A549 (cell line): ENCODE data around the gene GTF3C1. TPM values are rescaled to one million over a fixed set of nuclear protein-coding genes. Genes with fewer than 3 reads are reported as not detected.

Experiments
- ATAC-seq, 2 experiments: fragments of 200-7000 bp in 1 of 2; fragments of >200 bp in 1 of 2; cut with Nextera tagmentation in 1 of 2; cut with Tn5 transposase in 1 of 2; 3 replicates each; pipeline versions ENCODE4 v1.8.0 to v1.9.1; 2018 to 2020; ENCODE audit warnings: mild to moderate bottlenecking in 1 of 2, moderate library complexity in 1 of 2
- CTCF ChIA-PET: fragments of 300-600 bp; sonication (Branson Sonifier 250); formaldehyde crosslinking; extraction: SDS; loops from one replicate; lab custom pipeline; 2021; ENCODE audit warnings: antibody characterized with exemption, inconsistent platforms; lab: Yijun Ruan, JAX
- POLR2A ChIA-PET: fragments of 350-600 bp; formaldehyde crosslinking; extraction: SDS; loops from one replicate; lab custom pipeline; 2021; ENCODE audit warnings: antibody characterized with exemption, inconsistent platforms; lab: Yijun Ruan, JAX
- DNase-seq, 2 experiments: peaks; one replicate each; pipeline versions ENCODE4 v3.0.0 to v3.0.0-alpha.2; 2011 to 2016; ENCODE audit warnings: low read depth in 1 of 2, low spot score in 1 of 2
- FAIRE-seq: peaks from 2 replicates; lab custom pipeline; 2011; peaks lifted over from hg19 to GRCh38; lab: Jason Lieb, UNC
- H3K27ac ChIP-seq, 2 experiments: fragments of >200 bp; sonication (Bioruptor Twin); formaldehyde crosslinking; 3 replicates each; pipeline ENCODE4 v1.5.1; 2016 to 2017
- H3K4me1 ChIP-seq: fragments of >200 bp; sonication (Bioruptor Twin); formaldehyde crosslinking; 3 replicates; pipeline ENCODE4 v1.6.1; 2016
- H3K4me2 ChIP-seq: fragments of >200 bp; sonication (Bioruptor Twin); formaldehyde crosslinking; 3 replicates; pipeline ENCODE4 v1.6.1; 2016
- H3K4me3 ChIP-seq: fragments of >200 bp; sonication (Bioruptor Twin); formaldehyde crosslinking; 3 replicates; pipeline ENCODE4 v1.5.1; 2016
- H3K9me3 ChIP-seq: fragments of >200 bp; sonication (Bioruptor Twin); formaldehyde crosslinking; 3 replicates; pipeline ENCODE4 v1.6.1; 2016
- BHLHE40 ChIP-seq: IDR thresholded peaks from 2 replicates; pipeline ENCODE4 v1.6.1; 2012; ENCODE audit warnings: low read depth, low read length, inconsistent platforms
- CBX2 ChIP-seq: fragments of 200-600 bp; sonication (generic); IDR thresholded peaks from 2 replicates; pipeline ENCODE4 v1.6.1; 2016; ENCODE audit warnings: low read depth, mild to moderate bottlenecking, borderline replicate concordance
- CHD4 ChIP-seq: fragments of 200-600 bp; sonication (generic); IDR thresholded peaks from 2 replicates; pipeline ENCODE4 v1.6.1; 2016; ENCODE audit warnings: antibody characterized with exemption, mild to moderate bottlenecking, borderline replicate concordance
- EHMT2 ChIP-seq: fragments of 200-600 bp; sonication (generic); IDR thresholded peaks from 2 replicates; pipeline ENCODE4 v1.6.1; 2016; ENCODE audit warnings: antibody characterized with exemption, low read depth, mild to moderate bottlenecking, moderate library complexity
- ESRRA ChIP-seq: fragments of 150-350 bp; IDR thresholded peaks from 2 replicates; pipeline ENCODE4 v1.6.1; 2014; ENCODE audit warnings: mild to moderate bottlenecking, low read length, borderline replicate concordance
- FOSL2 ChIP-seq, 2 experiments: fragments of 450-650 bp in 1 of 2; fragments of >200 bp in 1 of 2; sonication (Bioruptor Twin) in 1 of 2; formaldehyde crosslinking; IDR thresholded peaks; 2 replicates each; pipeline versions ENCODE4 v1.5.0 to v1.6.1; 2016 to 2020; ENCODE audit warnings: mild to moderate bottlenecking in 1 of 2, moderate library complexity in 1 of 2
- FOXS1 ChIP-seq: fragments of 250-450 bp; sonication (Bioruptor Pico); IDR thresholded peaks from 2 replicates; pipeline ENCODE4 v1.5.0; 2020; ENCODE audit warnings: mild to moderate bottlenecking, moderate library complexity
- HDAC2 ChIP-seq: fragments of 200-600 bp; sonication (generic); IDR thresholded peaks from 2 replicates; pipeline ENCODE4 v1.6.1; 2016
- HOXA7 ChIP-seq: fragments of 250-450 bp; sonication (Bioruptor Pico); IDR thresholded peaks from 2 replicates; pipeline ENCODE4 v1.5.0; 2020; ENCODE audit warnings: mild to moderate bottlenecking, moderate library complexity
- HOXB5 ChIP-seq: fragments of 250-450 bp; sonication (Bioruptor Pico); IDR thresholded peaks from 2 replicates; pipeline ENCODE4 v1.5.0; 2020; ENCODE audit warnings: mild to moderate bottlenecking, moderate library complexity
- JUNB ChIP-seq: fragments of >200 bp; sonication (Bioruptor Twin); formaldehyde crosslinking; IDR thresholded peaks from 2 replicates; pipeline ENCODE4 v1.6.1; 2016
- MAFK ChIP-seq: fragments of 450-650 bp; IDR thresholded peaks from 2 replicates; pipeline ENCODE4 v1.6.1; 2014; ENCODE audit not compliant: partially characterized antibody
- RARB ChIP-seq: fragments of 250-450 bp; sonication (Bioruptor Pico); IDR thresholded peaks from 2 replicates; pipeline ENCODE4 v1.8.0; 2021; ENCODE audit warnings: mild to moderate bottlenecking, moderate library complexity
- RCOR1 ChIP-seq: fragments of 150-350 bp; IDR thresholded peaks from 2 replicates; pipeline ENCODE4 v1.6.1; 2014; ENCODE audit warnings: antibody characterized with exemption, low read length, low read depth
- RFX5 ChIP-seq: fragments of 450-650 bp; IDR thresholded peaks from 2 replicates; pipeline ENCODE4 v1.7.1; 2014; ENCODE audit warnings: antibody characterized with exemption, mild to moderate bottlenecking, moderate library complexity
- SMC3 ChIP-seq: fragments of >200 bp; sonication (Bioruptor Twin); formaldehyde crosslinking; IDR thresholded peaks from 3 replicates; pipeline ENCODE4 v1.6.1; 2018; ENCODE audit warnings: inconsistent platforms
- TP53 ChIP-seq: fragments of 250-450 bp; sonication (Bioruptor Pico); IDR thresholded peaks from 2 replicates; pipeline ENCODE4 v1.5.0; 2021; ENCODE audit warnings: mild to moderate bottlenecking, moderate library complexity
- ZC3H11A ChIP-seq: fragments of 450-650 bp; IDR thresholded peaks from 2 replicates; pipeline ENCODE4 v1.6.1; 2014; ENCODE audit warnings: antibody characterized with exemption, mild to moderate bottlenecking
- ZNF302 ChIP-seq: fragments of 250-450 bp; sonication (Bioruptor Pico); IDR thresholded peaks from 2 replicates; pipeline ENCODE4 v1.9.0; 2021; ENCODE audit warnings: inconsistent platforms, mild to moderate bottlenecking, moderate library complexity
- ZSCAN20 ChIP-seq: fragments of 250-450 bp; sonication (Bioruptor Pico); IDR thresholded peaks from 2 replicates; pipeline ENCODE4 v1.8.0; 2022; ENCODE audit warnings: mild to moderate bottlenecking, moderate library complexity
- WGBS: methylation state at CpG from one replicate; pipeline ENCODE4 v1.1.6; 2017; ENCODE audit errors: missing lambda C conversion rate; 5-methylcytosine and 5-hydroxymethylcytosine counted together
- polyA plus RNA-seq, 4 experiments: library from polyadenylated mRNA; depleted of rRNA in 3 of 4; stranded (reverse); fragments of >200 nt; fragmentation: RNase III in 1 of 4; extraction: RNeasy Plus Mini Kit Qiagen cat#74134 plus additional on column Dnase treatment in 1 of 4; gene quantifications; 2 replicates in 3 of 4; 3 replicates in 1 of 4; pipeline ENCODE4 v1.2.3, GENCODE V29; 2011 to 2017
- TF ChIP-seq, protein P1 (sequence below): fragments of 250-450 bp; sonication (Bioruptor Pico); IDR thresholded peaks from 2 replicates; pipeline ENCODE4 v1.5.0; 2020; ENCODE audit warnings: low read depth, mild to moderate bottlenecking, moderate library complexity
- TF ChIP-seq, protein P2 (sequence below): fragments of 450-650 bp; IDR thresholded peaks from 2 replicates; pipeline ENCODE4 v1.6.1; 2014; ENCODE audit warnings: antibody characterized with exemption
- TF ChIP-seq, protein P3 (sequence below): fragments of 150-350 bp; IDR thresholded peaks from 2 replicates; pipeline ENCODE4 v1.6.1; 2014; ENCODE audit warnings: low read depth, mild to moderate bottlenecking, low read length

The GTF3C1 gene
- polyA plus RNA-seq, 2 of the 4 experiments (the other 2 are of a cell fraction): 41.6 to 54.2 TPM

DNA sequence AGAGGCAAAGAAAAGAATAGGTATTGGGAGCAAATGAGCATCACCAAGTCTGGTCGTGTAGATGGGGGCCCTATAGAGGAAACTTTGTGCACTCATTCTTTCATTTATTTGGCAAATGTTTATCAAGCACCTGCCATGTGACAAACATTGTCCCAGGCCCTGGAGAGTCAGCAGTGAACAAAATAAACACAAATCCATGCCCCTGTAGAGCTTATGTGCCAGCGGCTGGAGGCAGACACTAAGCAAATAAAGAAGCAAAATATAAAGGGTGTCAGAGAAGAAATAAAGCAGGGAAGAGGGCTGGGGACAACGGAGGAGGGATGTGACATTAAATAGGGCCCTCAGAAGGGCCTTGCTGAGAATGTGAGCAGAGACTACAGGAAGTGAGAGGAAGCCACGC lies 45.8 kb upstream of the GTF3C1 start:
- H3K27ac ChIP-seq: no peak overlapping the region
- FAIRE-seq (no peak), ATAC-seq (no peak), DNase-seq (no peak)
- no peaks in the 10 kb centered on the region for H3K9me3 ChIP-seq
- TF ChIP-seq, protein P1, sequence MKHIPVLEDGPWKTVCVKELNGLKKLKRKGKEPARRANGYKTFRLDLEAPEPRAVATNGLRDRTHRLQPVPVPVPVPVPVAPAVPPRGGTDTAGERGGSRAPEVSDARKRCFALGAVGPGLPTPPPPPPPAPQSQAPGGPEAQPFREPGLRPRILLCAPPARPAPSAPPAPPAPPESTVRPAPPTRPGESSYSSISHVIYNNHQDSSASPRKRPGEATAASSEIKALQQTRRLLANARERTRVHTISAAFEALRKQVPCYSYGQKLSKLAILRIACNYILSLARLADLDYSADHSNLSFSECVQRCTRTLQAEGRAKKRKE: no peak
- TF ChIP-seq HOXB5 (CRISPR knock-in tag) (no peak), FOXS1 (no peak), BHLHE40 (no peak), TP53 (CRISPR knock-in tag) (no peak)
- 62% methylated on average over 4 of the region's 4 CpGs for WGBS
- H3K4me1 ChIP-seq: no peaks in the 10 kb centered on the region
- ChIA-PET POLR2A (no interaction called here), CTCF (interaction anchor here (4.4 kb wide), 1 partner anchor 9 kb away, joined by 17 read pairs; no protein-coding TSS in a partner anchor)
- H3K4me3 ChIP-seq: no peak overlapping the region
- no peak overlapping the region for H3K4me2 ChIP-seq

DNA sequence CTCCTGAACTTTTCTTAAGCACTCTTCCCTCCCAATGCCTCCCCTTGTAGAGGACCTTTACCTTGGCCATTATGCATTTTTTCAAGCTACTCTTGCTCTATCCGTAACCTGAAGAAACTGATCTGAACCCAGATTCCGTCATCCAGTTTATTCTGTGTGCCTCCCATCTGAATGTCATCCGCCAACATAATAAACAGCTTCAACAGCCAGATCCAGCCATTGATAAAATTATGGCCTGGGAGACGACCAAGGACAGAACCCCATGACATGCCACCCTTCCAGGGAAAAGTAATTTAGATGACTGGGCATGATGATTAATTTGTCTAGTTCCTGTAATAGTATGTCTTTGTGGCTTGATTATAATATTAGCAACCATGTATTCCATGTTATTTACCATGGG lies 42.1 kb upstream of the GTF3C1 start:
- H3K4me3 ChIP-seq: no peak overlapping the region
- H3K4me2 ChIP-seq: no peak overlapping the region
- no peaks in the 10 kb centered on the region for H3K4me1 ChIP-seq
- ATAC-seq: no peak
- H3K27ac ChIP-seq: no peak overlapping the region
- no peak for DNase-seq
- no peak for TF ChIP-seq ESRRA
- TF ChIP-seq, protein P2, sequence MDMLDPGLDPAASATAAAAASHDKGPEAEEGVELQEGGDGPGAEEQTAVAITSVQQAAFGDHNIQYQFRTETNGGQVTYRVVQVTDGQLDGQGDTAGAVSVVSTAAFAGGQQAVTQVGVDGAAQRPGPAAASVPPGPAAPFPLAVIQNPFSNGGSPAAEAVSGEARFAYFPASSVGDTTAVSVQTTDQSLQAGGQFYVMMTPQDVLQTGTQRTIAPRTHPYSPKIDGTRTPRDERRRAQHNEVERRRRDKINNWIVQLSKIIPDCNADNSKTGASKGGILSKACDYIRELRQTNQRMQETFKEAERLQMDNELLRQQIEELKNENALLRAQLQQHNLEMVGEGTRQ: no peak
- no peak for TF ChIP-seq RFX5
- no peak for TF ChIP-seq ZC3H11A
- TF ChIP-seq, protein P3, sequence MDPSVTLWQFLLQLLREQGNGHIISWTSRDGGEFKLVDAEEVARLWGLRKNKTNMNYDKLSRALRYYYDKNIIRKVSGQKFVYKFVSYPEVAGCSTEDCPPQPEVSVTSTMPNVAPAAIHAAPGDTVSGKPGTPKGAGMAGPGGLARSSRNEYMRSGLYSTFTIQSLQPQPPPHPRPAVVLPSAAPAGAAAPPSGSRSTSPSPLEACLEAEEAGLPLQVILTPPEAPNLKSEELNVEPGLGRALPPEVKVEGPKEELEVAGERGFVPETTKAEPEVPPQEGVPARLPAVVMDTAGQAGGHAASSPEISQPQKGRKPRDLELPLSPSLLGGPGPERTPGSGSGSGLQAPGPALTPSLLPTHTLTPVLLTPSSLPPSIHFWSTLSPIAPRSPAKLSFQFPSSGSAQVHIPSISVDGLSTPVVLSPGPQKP: no peak
- no peak for TF ChIP-seq RCOR1
- no peak for TF ChIP-seq JUNB
- no peak for TF ChIP-seq CHD4
- TF ChIP-seq CBX2: no peak
- no peak for TF ChIP-seq SMC3
- ChIA-PET POLR2A (no interaction called here), CTCF (interaction anchor here (1.2 to 4.4 kb wide), 2 partner anchors 13 to 48 kb away, joined by 3 to 17 read pairs; no protein-coding TSS in a partner anchor)
- H3K9me3 ChIP-seq: peaks cover 4% of the 10 kb centered on the region; the same call in 1 of the 3 replicates
- WGBS: 93% methylated on average over 4 of the region's 4 CpGs
- FAIRE-seq: no peak

DNA sequence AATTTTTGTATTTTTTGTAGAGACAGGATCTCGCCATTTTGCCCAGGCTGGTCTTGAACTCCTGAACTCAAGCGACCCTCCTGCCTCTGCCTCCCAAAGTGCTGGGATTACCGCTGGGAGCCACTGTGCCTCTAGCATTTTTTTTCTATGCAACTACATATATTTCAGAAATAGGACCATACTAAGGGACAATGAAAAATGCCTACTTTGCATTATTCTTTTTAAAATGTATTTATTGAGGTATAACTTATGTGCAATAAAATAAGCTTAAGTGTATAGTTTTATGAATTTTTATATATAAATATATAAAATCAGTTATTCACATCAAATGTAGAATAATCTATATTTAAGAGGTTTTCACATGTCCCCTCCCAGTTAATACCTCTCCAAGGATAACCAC lies 38.3 kb upstream of the GTF3C1 start:
- ChIA-PET POLR2A (interaction anchor here (0.6 kb wide), 1 partner anchor 33 kb away, joined by 3 read pairs; no protein-coding TSS in a partner anchor), CTCF (no interaction called here)
- Histone ChIP-seq H3K27ac (no peak overlapping the region), H3K9me3 (peaks cover 4% of the 10 kb centered on the region; the same call in 1 of the 3 replicates), H3K4me3 (no peak overlapping the region), H3K4me1 (no peaks in the 10 kb centered on the region), H3K4me2 (no peak overlapping the region)
- ATAC-seq (no peak), FAIRE-seq (no peak), DNase-seq (no peak)
- WGBS: 92% methylated on average over 3 of the region's 3 CpGs
- TF ChIP-seq MAFK: peak; percentile 78
- no peak for TF ChIP-seq TP53 (CRISPR knock-in tag)
- TF ChIP-seq RFX5: no peak

DNA sequence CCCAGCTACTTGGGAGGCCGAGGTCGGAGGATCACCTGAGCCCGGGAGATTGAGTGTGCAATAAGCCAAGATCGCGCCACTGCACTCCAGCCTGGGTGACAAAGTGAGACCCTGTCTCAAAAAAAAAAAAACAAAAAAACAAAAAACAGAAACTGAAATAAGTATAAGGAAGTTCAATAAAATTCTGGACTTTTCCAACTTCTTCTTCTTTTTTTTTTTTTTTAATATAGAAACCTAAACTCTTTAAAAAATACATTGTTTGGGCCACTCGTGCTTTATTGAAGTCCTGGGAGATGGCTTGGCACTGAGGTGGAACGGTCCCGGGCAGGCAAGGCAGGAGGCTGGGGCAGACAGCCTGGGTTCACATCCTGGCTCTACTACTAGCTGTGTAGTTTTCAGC lies 37.0 kb upstream of the GTF3C1 start:
- ChIA-PET CTCF (no interaction called here), POLR2A (no interaction called here)
- TF ChIP-seq RARB (CRISPR knock-in tag) (no peak), FOSL2 (IDR thresholded peaks at IDR 0.05) (no peak), FOSL2 (CRISPR knock-in tag; IDR thresholded peaks at IDR 0.05) (no peak), HOXA7 (no peak), HDAC2 (no peak), RCOR1 (no peak), ZSCAN20 (CRISPR knock-in tag) (no peak), RFX5 (no peak), EHMT2 (no peak), ZNF302 (CRISPR knock-in tag) (no peak)
- no peak overlapping the region for H3K4me2 ChIP-seq
- H3K27ac ChIP-seq: no peak overlapping the region
- no peak overlapping the region for H3K4me3 ChIP-seq
- DNase-seq (no peak), ATAC-seq (no peak), FAIRE-seq (no peak)
- 84% methylated on average over 8 of the region's 8 CpGs for WGBS
- no peaks in the 10 kb centered on the region for H3K4me1 ChIP-seq
- peaks cover 4% of the 10 kb centered on the region; the same call in 1 of the 3 replicates for H3K9me3 ChIP-seq
